ENCODE results near the gene BDH2. TPM values are rescaled to one million over a fixed set of nuclear protein-coding genes. Genes with fewer than 3 reads are reported as not detected.

Gene BDH2
- total RNA-seq, 1 donor from 2014 or later: 60.0 TPM

DNA sequence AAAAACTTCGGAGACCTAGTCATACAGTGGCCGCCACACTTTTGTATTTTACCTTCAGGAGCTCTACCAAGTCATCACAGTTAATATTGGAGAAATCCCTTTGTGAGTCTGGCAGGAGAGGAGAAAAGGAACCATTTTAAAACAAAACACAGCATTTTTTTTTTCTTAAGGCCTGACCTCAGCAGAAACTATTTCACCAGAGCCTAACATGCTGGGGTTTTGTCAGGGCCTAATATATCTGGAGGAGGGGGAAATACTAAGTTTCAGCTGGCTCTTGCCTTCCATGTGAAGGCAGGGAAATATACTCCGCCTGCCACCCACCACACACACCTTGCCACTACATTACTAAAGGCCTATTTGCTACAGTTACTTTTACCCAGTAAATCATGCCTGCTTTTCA, 26.5 kb upstream of the BDH2 start:
- DNase-seq (ENCODE audit: extremely low spot score, unreplicated experiment): no peak
- Mint-ChIP-seq H3K36me3 (ENCODE audit: unreplicated experiment) (peaks cover 32% of the 10 kb centered on the region), H3K27me3 (ENCODE audit: unreplicated experiment) (no peaks in the 10 kb centered on the region), H3K4me3 (ENCODE audit: unreplicated experiment) (no peak overlapping the region), H3K9me3 (ENCODE audit: unreplicated experiment) (peaks cover 33% of the 10 kb centered on the region), H3K4me1 (ENCODE audit: unreplicated experiment) (peaks cover 3% of the 10 kb centered on the region), H3K27ac (ENCODE audit: unreplicated experiment) (no peak overlapping the region)
- TF ChIP-seq, protein P1, sequence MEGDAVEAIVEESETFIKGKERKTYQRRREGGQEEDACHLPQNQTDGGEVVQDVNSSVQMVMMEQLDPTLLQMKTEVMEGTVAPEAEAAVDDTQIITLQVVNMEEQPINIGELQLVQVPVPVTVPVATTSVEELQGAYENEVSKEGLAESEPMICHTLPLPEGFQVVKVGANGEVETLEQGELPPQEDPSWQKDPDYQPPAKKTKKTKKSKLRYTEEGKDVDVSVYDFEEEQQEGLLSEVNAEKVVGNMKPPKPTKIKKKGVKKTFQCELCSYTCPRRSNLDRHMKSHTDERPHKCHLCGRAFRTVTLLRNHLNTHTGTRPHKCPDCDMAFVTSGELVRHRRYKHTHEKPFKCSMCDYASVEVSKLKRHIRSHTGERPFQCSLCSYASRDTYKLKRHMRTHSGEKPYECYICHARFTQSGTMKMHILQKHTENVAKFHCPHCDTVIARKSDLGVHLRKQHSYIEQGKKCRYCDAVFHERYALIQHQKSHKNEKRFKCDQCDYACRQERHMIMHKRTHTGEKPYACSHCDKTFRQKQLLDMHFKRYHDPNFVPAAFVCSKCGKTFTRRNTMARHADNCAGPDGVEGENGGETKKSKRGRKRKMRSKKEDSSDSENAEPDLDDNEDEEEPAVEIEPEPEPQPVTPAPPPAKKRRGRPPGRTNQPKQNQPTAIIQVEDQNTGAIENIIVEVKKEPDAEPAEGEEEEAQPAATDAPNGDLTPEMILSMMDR (IDR thresholded peaks at IDR 0.05): no peak

DNA sequence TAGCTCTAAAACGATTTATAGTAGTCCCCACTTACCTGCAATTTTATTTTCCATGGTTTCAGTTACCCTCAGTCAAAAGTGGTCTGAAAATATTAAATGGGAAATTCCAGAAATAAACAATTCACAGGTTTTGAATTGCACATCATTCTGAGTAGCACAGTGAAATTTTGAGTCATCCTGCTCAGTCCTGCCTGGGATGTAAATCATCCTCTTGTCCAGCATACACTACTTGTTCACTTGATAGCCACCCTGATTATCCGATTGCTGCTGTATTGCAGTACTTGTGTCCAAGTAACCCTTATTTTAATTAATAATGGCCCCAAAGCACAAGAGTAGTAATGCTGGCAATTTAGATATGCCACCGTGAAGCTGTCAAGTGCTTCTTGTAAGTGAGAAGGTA, 23.5 kb upstream of the BDH2 start:
- TF ChIP-seq, protein P1 (IDR thresholded peaks at IDR 0.05): no peak
- Mint-ChIP-seq H3K4me1 (ENCODE audit: unreplicated experiment) (peaks cover 3% of the 10 kb centered on the region), H3K27me3 (ENCODE audit: unreplicated experiment) (no peaks in the 10 kb centered on the region), H3K27ac (ENCODE audit: unreplicated experiment) (no peak overlapping the region), H3K4me3 (ENCODE audit: unreplicated experiment) (no peak overlapping the region), H3K36me3 (ENCODE audit: unreplicated experiment) (peaks cover 6% of the 10 kb centered on the region), H3K9me3 (ENCODE audit: unreplicated experiment) (peaks cover 10% of the 10 kb centered on the region)
- DNase-seq (ENCODE audit: extremely low spot score, unreplicated experiment): no peak

DNA sequence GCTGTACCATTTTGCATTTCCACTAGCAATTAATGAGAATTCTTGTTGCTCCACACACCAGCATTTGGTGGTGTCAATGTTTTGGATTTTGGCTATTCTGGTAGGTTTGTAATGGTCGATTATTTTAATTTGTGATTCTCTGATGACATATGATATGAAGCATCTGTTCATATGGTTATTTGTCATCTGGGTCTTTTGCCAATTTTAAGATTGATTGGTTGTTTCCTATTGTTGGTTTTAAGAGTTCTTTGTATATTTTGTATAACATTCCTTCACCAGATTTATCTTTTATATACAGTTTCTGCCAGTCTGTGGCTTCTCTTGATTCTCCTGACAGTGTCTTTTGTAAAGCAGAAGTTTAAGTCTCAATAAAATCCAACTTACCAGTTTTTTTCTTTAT, 18.5 kb upstream of the BDH2 start:
- Mint-ChIP-seq H3K4me3 (ENCODE audit: unreplicated experiment) (no peak overlapping the region), H3K9me3 (ENCODE audit: unreplicated experiment) (no peaks in the 10 kb centered on the region), H3K36me3 (ENCODE audit: unreplicated experiment) (no peaks in the 10 kb centered on the region), H3K27ac (ENCODE audit: unreplicated experiment) (no peak overlapping the region), H3K4me1 (ENCODE audit: unreplicated experiment) (no peaks in the 10 kb centered on the region), H3K27me3 (ENCODE audit: unreplicated experiment) (no peaks in the 10 kb centered on the region)
- DNase-seq (ENCODE audit: extremely low spot score, unreplicated experiment): no peak
- TF ChIP-seq, protein P1 (IDR thresholded peaks at IDR 0.05): no peak

DNA sequence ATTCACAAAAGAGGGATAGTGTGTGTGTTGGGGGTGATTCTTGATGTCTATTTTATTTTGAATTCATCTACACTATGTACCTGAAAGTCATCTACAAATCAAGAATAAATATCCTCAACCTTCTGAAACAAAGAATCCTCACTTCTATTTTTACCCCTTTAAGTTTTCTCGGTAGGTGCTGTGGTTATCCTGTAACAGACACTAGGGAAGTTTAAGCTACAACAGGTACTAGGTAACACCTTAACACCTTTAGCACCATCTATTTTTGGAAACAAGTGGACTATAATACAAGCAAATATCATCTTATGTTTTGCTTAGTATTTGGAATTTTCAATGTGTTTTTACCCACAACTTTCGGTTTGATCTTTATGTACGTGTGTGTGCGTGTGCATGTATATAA, 12.0 kb upstream of the BDH2 start:
- no peak for DNase-seq (ENCODE audit: extremely low spot score, unreplicated experiment)
- TF ChIP-seq, protein P1 (IDR thresholded peaks at IDR 0.05): no peak
- peaks cover 3% of the 10 kb centered on the region for H3K36me3 Mint-ChIP-seq (ENCODE audit: unreplicated experiment)
- H3K27me3 Mint-ChIP-seq (ENCODE audit: unreplicated experiment): no peaks in the 10 kb centered on the region
- no peaks in the 10 kb centered on the region for H3K4me1 Mint-ChIP-seq (ENCODE audit: unreplicated experiment)
- no peak overlapping the region for H3K4me3 Mint-ChIP-seq (ENCODE audit: unreplicated experiment)
- H3K27ac Mint-ChIP-seq (ENCODE audit: unreplicated experiment): no peak overlapping the region
- no peaks in the 10 kb centered on the region for H3K9me3 Mint-ChIP-seq (ENCODE audit: unreplicated experiment)

DNA sequence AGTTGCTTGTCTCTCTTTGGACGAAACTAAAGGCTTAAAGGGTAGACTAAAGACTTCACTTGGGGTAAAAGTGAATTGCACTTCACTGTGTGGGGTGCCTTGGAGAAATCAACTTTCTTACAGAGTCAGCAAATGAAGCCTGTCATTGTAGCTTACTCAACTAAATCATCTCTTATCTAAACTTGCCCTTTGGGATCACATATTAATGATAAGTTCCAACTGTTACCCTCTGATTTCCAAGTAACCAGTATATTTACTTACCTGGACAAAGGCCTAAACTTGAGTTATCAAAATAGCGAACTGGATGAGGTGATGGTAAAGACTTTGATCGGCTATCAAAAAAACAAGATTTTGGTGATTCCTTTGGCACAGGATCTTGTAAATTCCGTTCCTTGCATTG, 8.9 kb upstream of the BDH2 start:
- no peak overlapping the region for H3K4me3 Mint-ChIP-seq (ENCODE audit: unreplicated experiment)

More for the DNA sequence above, 8.9 kb upstream of the BDH2 start:
- H3K4me1 Mint-ChIP-seq (ENCODE audit: unreplicated experiment): no peaks in the 10 kb centered on the region
- TF ChIP-seq, protein P1 (IDR thresholded peaks at IDR 0.05): no peak
- no peaks in the 10 kb centered on the region for H3K27me3 Mint-ChIP-seq (ENCODE audit: unreplicated experiment)
- no peak for DNase-seq (ENCODE audit: extremely low spot score, unreplicated experiment)
- no peaks in the 10 kb centered on the region for H3K9me3 Mint-ChIP-seq (ENCODE audit: unreplicated experiment)
- peaks cover 3% of the 10 kb centered on the region for H3K36me3 Mint-ChIP-seq (ENCODE audit: unreplicated experiment)
- H3K27ac Mint-ChIP-seq (ENCODE audit: unreplicated experiment): no peak overlapping the region

Data from osteocyte (in vitro differentiated cells).